ENCODE measurements around the gene XXYLT1.

DNA sequence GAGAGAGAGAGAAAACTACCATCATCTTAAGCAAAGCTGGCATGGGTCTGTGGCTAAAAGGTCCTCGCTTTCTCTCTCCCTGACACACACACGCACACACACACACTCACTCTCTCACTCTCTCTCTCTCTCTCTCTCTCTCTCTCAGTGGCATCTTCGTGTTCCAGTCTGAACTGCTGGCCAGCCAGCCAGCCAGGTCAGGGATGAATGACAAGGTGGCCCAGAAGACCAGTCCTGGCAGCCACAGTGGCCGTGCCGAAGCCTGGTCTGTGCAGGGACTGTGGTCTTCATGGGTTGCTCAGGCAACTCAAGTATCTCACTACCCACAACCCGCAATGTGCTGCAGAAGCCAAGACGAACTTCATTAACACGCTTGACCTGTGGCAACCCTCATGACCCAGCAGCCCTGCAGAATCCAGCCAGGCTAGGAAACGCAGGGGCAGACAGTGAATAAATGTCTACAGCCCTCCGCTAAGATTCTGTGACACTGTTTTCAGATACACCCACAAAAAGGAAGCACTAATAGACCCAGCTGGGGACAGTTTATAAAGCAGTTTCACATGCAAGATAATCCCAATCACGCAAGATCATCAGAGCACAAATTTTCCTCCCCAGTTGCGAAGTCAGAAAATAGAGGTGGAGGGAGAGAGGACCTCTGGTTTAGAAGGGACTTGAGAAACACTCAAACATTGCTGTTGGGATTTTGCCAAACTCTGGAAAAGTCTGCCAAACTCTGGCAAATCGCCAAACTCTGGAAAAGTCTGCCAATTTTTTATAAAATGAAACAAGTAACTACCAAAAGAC lies 66.4 kb downstream of the XXYLT1 start:
- TF ChIP-seq POLR2AphosphoS5 (IDR thresholded peaks at IDR 0.05; ENCODE audit: low read depth, low read length) = no peak
- no peak for TF ChIP-seq TAF1 (IDR thresholded peaks at IDR 0.05; ENCODE audit: borderline replicate concordance, low read depth, low read length)
- TF ChIP-seq POLR2A (IDR thresholded peaks at IDR 0.05; ENCODE audit: low read depth, low read length) = no peak
